Measurements from ENCODE around the gene RNASET2.

DNA sequence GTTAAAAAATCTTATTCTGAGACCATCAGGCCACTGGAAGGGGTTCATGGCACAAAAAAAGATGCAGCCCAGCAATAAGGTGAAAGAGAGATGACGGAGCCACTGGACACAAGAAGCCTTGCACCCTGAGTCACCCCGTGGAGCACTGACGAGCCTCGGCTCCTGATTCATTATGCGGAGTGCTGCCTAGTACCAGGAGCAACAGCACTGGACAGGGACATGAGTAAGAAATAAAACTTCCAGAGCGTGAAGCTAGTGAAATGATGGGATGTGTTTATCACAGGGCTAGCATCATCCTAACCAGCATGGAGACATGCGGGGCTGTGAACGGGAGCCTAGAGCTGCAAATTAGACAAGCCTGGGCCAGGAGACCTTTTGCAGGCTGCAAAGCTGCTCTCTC is 53.3 kb downstream of the RNASET2 start:
- no peak for TF ChIP-seq CTCF (IDR thresholded peaks at IDR 0.05)
- no peak for TF ChIP-seq POLR2A (IDR thresholded peaks at IDR 0.05)

Data from adrenal gland (tissue), 5 donors.